Panc1 (cell line): ENCODE results near the gene IFT52. TPM values are rescaled to one million over a fixed set of nuclear protein-coding genes. Genes with fewer than 3 reads are reported as not detected.

Experiments
- ATAC-seq: fragments of 200-7000 bp; cut with Tn5 transposase; 2 replicates; pipeline ENCODE4 v1.9.1; 2020; ENCODE audit warnings: mild to moderate bottlenecking, moderate library complexity
- BruUV-seq: library from RNA; stranded (reverse); fragments of 400-500 nt; replicated peaks from 2 replicates; lab custom pipeline; 2021; lab: Mats Ljungman, UMichigan
- CTCF ChIA-PET: fragments of 300-600 bp; sonication (Branson Sonifier 250); formaldehyde crosslinking; loops from one replicate; lab custom pipeline; 2022; ENCODE audit warnings: antibody characterized with exemption; lab: Charles Lee
- POLR2A ChIA-PET: fragments of 300-600 bp; sonication (Branson Sonifier 250); formaldehyde crosslinking; loops from one replicate; lab custom pipeline; 2022; ENCODE audit warnings: antibody characterized with exemption; lab: Charles Lee
- DNase-seq: peaks from one replicate; pipeline ENCODE4 v3.0.0-alpha.2; 2010; ENCODE audit warnings: low read depth, low spot score
- H3K27ac ChIP-seq: 2 replicates; pipeline ENCODE4 v1.5.1; 2011; ENCODE audit warnings: mild to moderate bottlenecking, low read length, inconsistent platforms
- H3K27me3 ChIP-seq: fragments of 200-500 bp; sonication (Bioruptor generic); 2 replicates; pipeline ENCODE4 v1.6.0; 2014; ENCODE audit warnings: low read length, inconsistent platforms; ENCODE audit not compliant: control insufficient read depth, insufficient read depth
- H3K36me3 ChIP-seq: fragments of 200-500 bp; sonication (Bioruptor generic); 2 replicates; pipeline ENCODE4 v1.5.1; 2014; ENCODE audit warnings: inconsistent platforms, mild to moderate bottlenecking, low read length, moderate library complexity; ENCODE audit not compliant: control insufficient read depth, insufficient read depth
- H3K4me1 ChIP-seq: 2 replicates; pipeline ENCODE4 v1.5.1; 2011; ENCODE audit warnings: inconsistent platforms, mild to moderate bottlenecking, low read length, moderate library complexity; ENCODE audit not compliant: control insufficient read depth, insufficient read depth
- H3K4me3 ChIP-seq, 2 experiments: 2 replicates each; pipeline ENCODE4 v1.5.1; 2011 to 2012; ENCODE audit warnings: low read depth in 2 of 2, low read length in 2 of 2, mild to moderate bottlenecking in 2 of 2, inconsistent platforms in 1 of 2, moderate library complexity in 1 of 2
- H3K9me3 ChIP-seq: fragments of 200-500 bp; sonication (Bioruptor generic); 2 replicates; pipeline ENCODE4 v1.5.1; 2014; ENCODE audit warnings: low read depth, mild to moderate bottlenecking, inconsistent platforms, low read length, moderate library complexity; ENCODE audit not compliant: control insufficient read depth, insufficient read depth
- CTCF ChIP-seq: fragments of 450-650 bp; IDR thresholded peaks from 2 replicates; pipeline ENCODE4 v1.5.1; 2017; ENCODE audit warnings: mild to moderate bottlenecking
- POLR2AphosphoS5 ChIP-seq: IDR thresholded peaks from 2 replicates; pipeline ENCODE4 v1.6.1; 2012; ENCODE audit warnings: mild to moderate bottlenecking, low read depth, low read length, moderate library complexity
- SIN3A ChIP-seq: IDR thresholded peaks from 2 replicates; pipeline ENCODE4 v1.6.1; 2012; ENCODE audit warnings: low read depth, mild to moderate bottlenecking, low read length, moderate library complexity, borderline replicate concordance; ENCODE audit not compliant: insufficient read depth
- TCF7L2 ChIP-seq: IDR thresholded peaks from 2 replicates; pipeline ENCODE4 v1.6.1; 2011; ENCODE audit warnings: mild to moderate bottlenecking, low read depth, low read length, inconsistent platforms
- in situ Hi-C: cut with HindIII; loops from 2 replicates; pipeline ENCODE4 v1.10.0; 2016; ENCODE audit warnings: low sequenced_read_pairs, low pct_unique_long_range_greater_than_20kb
- intact Hi-C: fragments of 100-400 bp; cut with micrococcal nuclease; formaldehyde crosslinking; loops from one replicate; pipeline ENCODE4 v1.10.0; 2022; ENCODE audit not compliant: unreplicated experiment
- total RNA-seq: library from RNA; stranded (reverse); gene quantifications from one replicate; pipeline ENCODE4 v1.2.1, GENCODE V29; 2021; ENCODE audit not compliant: unreplicated experiment
- TF ChIP-seq, protein P1 (sequence below), 2 experiments: IDR thresholded peaks; 2 replicates each; pipeline ENCODE4 v1.6.1; 2011 to 2012; ENCODE audit warnings: low read depth in 2 of 2, control low read depth in 1 of 2, low read length in 1 of 2, mild to moderate bottlenecking in 1 of 2, moderate library complexity in 1 of 2; ENCODE audit not compliant: insufficient read depth in 1 of 2

The IFT52 gene
- total RNA-seq, 1 experiment from 2014 or later: 29.2 TPM

GRCh38 chr20:43543138-43543537, 47.6 kb upstream of the IFT52 start:
- BruUV-seq: no TSS peak
- CTCF ChIA-PET: no interaction called here
- Histone ChIP-seq H3K27ac (no peak overlapping the region), H3K36me3 (no peaks in the 10 kb centered on the region), H3K27me3 (no peaks in the 10 kb centered on the region), H3K4me3 (no peak overlapping the region), H3K9me3 (no peaks in the 10 kb centered on the region), H3K4me1 (no peaks in the 10 kb centered on the region)
- TF ChIP-seq TCF7L2 (no peak), SIN3A (no peak), POLR2AphosphoS5 (no peak), CTCF (no peak)
- TF ChIP-seq, protein P1, sequence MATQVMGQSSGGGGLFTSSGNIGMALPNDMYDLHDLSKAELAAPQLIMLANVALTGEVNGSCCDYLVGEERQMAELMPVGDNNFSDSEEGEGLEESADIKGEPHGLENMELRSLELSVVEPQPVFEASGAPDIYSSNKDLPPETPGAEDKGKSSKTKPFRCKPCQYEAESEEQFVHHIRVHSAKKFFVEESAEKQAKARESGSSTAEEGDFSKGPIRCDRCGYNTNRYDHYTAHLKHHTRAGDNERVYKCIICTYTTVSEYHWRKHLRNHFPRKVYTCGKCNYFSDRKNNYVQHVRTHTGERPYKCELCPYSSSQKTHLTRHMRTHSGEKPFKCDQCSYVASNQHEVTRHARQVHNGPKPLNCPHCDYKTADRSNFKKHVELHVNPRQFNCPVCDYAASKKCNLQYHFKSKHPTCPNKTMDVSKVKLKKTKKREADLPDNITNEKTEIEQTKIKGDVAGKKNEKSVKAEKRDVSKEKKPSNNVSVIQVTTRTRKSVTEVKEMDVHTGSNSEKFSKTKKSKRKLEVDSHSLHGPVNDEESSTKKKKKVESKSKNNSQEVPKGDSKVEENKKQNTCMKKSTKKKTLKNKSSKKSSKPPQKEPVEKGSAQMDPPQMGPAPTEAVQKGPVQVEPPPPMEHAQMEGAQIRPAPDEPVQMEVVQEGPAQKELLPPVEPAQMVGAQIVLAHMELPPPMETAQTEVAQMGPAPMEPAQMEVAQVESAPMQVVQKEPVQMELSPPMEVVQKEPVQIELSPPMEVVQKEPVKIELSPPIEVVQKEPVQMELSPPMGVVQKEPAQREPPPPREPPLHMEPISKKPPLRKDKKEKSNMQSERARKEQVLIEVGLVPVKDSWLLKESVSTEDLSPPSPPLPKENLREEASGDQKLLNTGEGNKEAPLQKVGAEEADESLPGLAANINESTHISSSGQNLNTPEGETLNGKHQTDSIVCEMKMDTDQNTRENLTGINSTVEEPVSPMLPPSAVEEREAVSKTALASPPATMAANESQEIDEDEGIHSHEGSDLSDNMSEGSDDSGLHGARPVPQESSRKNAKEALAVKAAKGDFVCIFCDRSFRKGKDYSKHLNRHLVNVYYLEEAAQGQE (IDR thresholded peaks at IDR 0.05; ENCODE audit: insufficient read depth in 1 of 2, low read depth in 2 of 2, low read length in 1 of 2): no peak
- in situ Hi-C loops: no loop called here
- intact Hi-C loops: loop anchor here (10.0 kb wide), 1 partner anchor 152 kb away; no protein-coding TSS in a partner anchor
- POLR2A ChIA-PET: no interaction called here
- DNase-seq (no peak), ATAC-seq (no peak)

GRCh38 chr20:43544501-43544900, 46.2 kb upstream of the IFT52 start:
- Histone ChIP-seq H3K27me3 (no peaks in the 10 kb centered on the region), H3K4me3 (no peak overlapping the region), H3K36me3 (no peaks in the 10 kb centered on the region), H3K9me3 (no peaks in the 10 kb centered on the region), H3K27ac (no peak overlapping the region), H3K4me1 (no peaks in the 10 kb centered on the region)
- TF ChIP-seq CTCF (no peak), TCF7L2 (no peak), SIN3A (no peak), POLR2AphosphoS5 (no peak)
- TF ChIP-seq, protein P1 (IDR thresholded peaks at IDR 0.05; ENCODE audit: insufficient read depth in 1 of 2, low read depth in 2 of 2, low read length in 1 of 2): no peak
- no peak for ATAC-seq
- no TSS peak for BruUV-seq
- intact Hi-C loops: loop anchor here (10.0 kb wide), 1 partner anchor 150 kb away; no protein-coding TSS in a partner anchor
- in situ Hi-C loops: no loop called here
- DNase-seq: no peak
- ChIA-PET CTCF (no interaction called here), POLR2A (no interaction called here)
